Medulla oblongata (tissue), 1 donor: Measurements from ENCODE around the gene SLC35B1.

Experiments used
- DNase-seq: peaks from one replicate; pipeline ENCODE4 v3.0.0-alpha.2; 2015; ENCODE audit errors: extremely low spot score

The SLC35B1 gene

GRCh38 chr17:49700960-49701359, 6.8 kb downstream of the SLC35B1 start:
- DNase-seq: no peak

- DNase-seq: peak; percentile 54
Measured at GRCh38 chr17:49699966-49700575, 7.7 kb downstream of the SLC35B1 start.

- DNase-seq: no peak
Measured at GRCh38 chr17:49698005-49698404, 9.8 kb downstream of the SLC35B1 start.

- peak; percentile 45 for DNase-seq
Measured at GRCh38 chr17:49696233-49696761, 11.5 kb downstream of the SLC35B1 start.

GRCh38 chr17:49695698-49696232, 12.0 kb downstream of the SLC35B1 start:
- no peak for DNase-seq

- peak; percentile 61 for DNase-seq
Measured at GRCh38 chr17:49694847-49695697, 12.7 kb downstream of the SLC35B1 start.

GRCh38 chr17:49692751-49693150, 15.0 kb downstream of the SLC35B1 start:
- no peak for DNase-seq

- DNase-seq: no peak
Measured at GRCh38 chr17:49691677-49692191, 16.0 kb downstream of the SLC35B1 start.

GRCh38 chr17:49691086-49691676, 16.6 kb downstream of the SLC35B1 start:
- DNase-seq: peak; percentile 40

GRCh38 chr17:49690256-49690655, 17.5 kb downstream of the SLC35B1 start:
- no peak for DNase-seq

- DNase-seq: no peak
Measured at GRCh38 chr17:49688848-49689247, 18.9 kb downstream of the SLC35B1 start.

- no peak for DNase-seq
Measured at GRCh38 chr17:49687878-49688491, 19.8 kb downstream of the SLC35B1 start.

GRCh38 chr17:49681106-49681979, 26.4 kb downstream of the SLC35B1 start:
- no peak for DNase-seq

- DNase-seq: peak; percentile 64
Measured at GRCh38 chr17:49680314-49680713, 27.4 kb downstream of the SLC35B1 start.

GRCh38 chr17:49677933-49678847, 29.6 kb downstream of the SLC35B1 start, which contains the start of gene SPOP:
TSS of gene SPOP (minus strand) at chr17:49678097. CDS start at chr17:49622810, 55,287 bp downstream.
- peak; percentile 100 for DNase-seq

GRCh38 chr17:49677134-49677932, 30.4 kb downstream of the SLC35B1 start:
- peak; percentile 96 for DNase-seq

- DNase-seq: peak; percentile 83
Measured at GRCh38 chr17:49676276-49676868, 31.4 kb downstream of the SLC35B1 start.

- no peak for DNase-seq
Measured at GRCh38 chr17:49674507-49674906, 33.3 kb downstream of the SLC35B1 start.
